ENCODE data around the gene MED28. TPM values are rescaled to one million over a fixed set of nuclear protein-coding genes. Genes with fewer than 3 reads are reported as not detected.
"Not testable (repeated sequence)": the region's sequence is repeated elsewhere in the genome, so short reads cannot be mapped to it uniquely, and the experiment has no call there.

Gene MED28, protein sequence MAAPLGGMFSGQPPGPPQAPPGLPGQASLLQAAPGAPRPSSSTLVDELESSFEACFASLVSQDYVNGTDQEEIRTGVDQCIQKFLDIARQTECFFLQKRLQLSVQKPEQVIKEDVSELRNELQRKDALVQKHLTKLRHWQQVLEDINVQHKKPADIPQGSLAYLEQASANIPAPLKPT
- 10 to 100 TPM; 11.1 to 25.5 (median 19.4) TPM for total RNA-seq

DNA sequence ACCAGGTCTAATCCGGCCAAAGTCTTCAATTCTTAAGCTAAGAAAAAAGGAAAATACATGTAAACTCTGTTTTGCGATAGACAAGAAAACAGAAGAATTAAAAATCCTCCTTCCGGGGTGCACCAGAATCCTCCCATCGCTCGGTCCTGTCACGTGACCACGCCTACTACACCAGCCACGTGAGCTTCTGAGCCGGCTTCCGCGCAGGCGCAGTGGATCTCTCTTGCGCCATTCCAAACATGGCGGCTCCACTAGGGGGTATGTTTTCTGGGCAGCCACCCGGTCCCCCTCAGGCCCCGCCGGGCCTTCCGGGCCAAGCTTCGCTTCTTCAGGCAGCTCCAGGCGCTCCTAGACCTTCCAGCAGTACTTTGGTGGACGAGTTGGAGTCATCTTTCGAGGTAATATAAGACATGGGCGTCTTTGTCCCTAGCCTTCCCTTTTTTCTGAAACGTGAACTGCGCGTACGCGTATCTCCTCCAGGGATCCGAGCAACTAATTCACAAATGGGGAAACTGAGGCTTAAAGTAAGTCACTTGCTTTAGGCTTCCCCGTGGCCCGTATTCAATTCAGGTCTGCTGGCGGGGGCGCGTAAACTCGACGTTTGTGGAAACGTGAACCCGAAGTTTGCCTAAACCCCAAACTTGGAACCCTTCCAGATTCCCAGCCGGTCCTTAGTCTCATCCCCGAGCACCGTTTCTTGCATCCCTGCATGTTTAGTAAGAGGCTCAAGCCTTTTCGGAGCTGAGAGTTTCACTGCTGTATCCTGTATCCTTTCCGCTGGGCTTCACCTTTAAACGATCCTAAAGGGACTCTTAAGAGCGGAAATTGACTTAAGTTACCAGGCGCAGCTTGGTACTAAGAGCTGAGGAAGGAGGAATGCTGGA, at the start of gene MED28:
Gene MED28, plus strand, starts transcription at position 226 of the 884 bp plus-strand sequence. Its CDS starts 14 bp downstream, at position 240.
- peak; percentile 97 for DNase-seq
- no peaks in the 10 kb centered on the region for H3K27me3 ChIP-seq
- peak within 1 kb of the TSS; percentile 76 to 95 (median 90) for H3K27ac ChIP-seq
- intact Hi-C loops (cut with DNase I; ENCODE audit: low total_unique reads) (loop anchor here (1.0 kb wide), 1 partner anchor 37 kb away; the partner anchor contains the start of gene LAP3), in situ Hi-C loops (cut with MboI; ENCODE audit: low pct_ligation_motif_present in 1 of 4, low pct_unique_long_range_greater_than_20kb in 1 of 4, low sequenced_read_pairs in 3 of 4) (loop anchor here in 1 of 4 donors (5.0 kb wide), 1 partner anchor 37 kb away; the partner anchor contains the start of gene LAP3)
- no peaks in the 10 kb centered on the region for H3K9me3 ChIP-seq
- TF ChIP-seq, protein P1, sequence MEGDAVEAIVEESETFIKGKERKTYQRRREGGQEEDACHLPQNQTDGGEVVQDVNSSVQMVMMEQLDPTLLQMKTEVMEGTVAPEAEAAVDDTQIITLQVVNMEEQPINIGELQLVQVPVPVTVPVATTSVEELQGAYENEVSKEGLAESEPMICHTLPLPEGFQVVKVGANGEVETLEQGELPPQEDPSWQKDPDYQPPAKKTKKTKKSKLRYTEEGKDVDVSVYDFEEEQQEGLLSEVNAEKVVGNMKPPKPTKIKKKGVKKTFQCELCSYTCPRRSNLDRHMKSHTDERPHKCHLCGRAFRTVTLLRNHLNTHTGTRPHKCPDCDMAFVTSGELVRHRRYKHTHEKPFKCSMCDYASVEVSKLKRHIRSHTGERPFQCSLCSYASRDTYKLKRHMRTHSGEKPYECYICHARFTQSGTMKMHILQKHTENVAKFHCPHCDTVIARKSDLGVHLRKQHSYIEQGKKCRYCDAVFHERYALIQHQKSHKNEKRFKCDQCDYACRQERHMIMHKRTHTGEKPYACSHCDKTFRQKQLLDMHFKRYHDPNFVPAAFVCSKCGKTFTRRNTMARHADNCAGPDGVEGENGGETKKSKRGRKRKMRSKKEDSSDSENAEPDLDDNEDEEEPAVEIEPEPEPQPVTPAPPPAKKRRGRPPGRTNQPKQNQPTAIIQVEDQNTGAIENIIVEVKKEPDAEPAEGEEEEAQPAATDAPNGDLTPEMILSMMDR (IDR thresholded peaks at IDR 0.05), result peak in 3 of 5 experiments; percentile 20 to 55 (median 50)
- TF ChIP-seq POLR2AphosphoS5 (IDR thresholded peaks at IDR 0.05) (peak; percentile 90 to 91 (median 91)), POLR2A (IDR thresholded peaks at IDR 0.05) (peak; percentile 92), EP300 (IDR thresholded peaks at IDR 0.05; ENCODE audit: low read depth) (no peak)
- peaks cover 17 to 48% (median 22%) of the 10 kb centered on the region in 4 donors for H3K4me1 ChIP-seq
- 0% methylated on average over 46 of the region's 46 CpGs; no CpG with 5 or more reads in 1 of the 2 donors for WGBS, 2 donors (ENCODE audit: low coverage in 1 of 2)
- peak within 1 kb of the TSS; percentile 54 to 94 (median 71) for H3K4me3 ChIP-seq
- H3K36me3 ChIP-seq, result peaks cover 0 to 7% (median 0%) of the 10 kb centered on the region in 4 donors

DNA sequence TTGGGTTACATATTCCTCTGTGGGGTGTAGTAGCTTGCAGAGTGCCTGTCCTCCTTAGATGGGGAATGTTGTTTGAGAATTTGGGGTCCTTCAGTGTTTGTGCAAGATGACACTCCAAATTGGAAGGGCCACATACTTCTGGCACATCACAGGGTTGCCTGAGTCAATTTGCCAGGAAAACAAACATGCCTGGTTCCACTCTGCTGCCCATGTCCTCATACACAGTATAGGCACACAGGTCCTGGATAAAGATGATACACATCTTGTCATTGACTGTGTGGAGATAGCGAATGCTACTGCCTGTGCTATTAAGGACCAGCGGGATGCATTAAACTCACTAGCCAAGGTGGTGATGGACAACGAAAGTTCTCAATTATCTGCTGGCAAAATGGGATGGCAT, 48.6 kb upstream of the MED28 start:
- Histone ChIP-seq H3K36me3 (no peaks in the 10 kb centered on the region), H3K4me1 (no peaks in the 10 kb centered on the region), H3K4me3 (no peak overlapping the region), H3K27ac (no peak overlapping the region), H3K9me3 (no peaks in the 10 kb centered on the region), H3K27me3 (no peaks in the 10 kb centered on the region)
- in situ Hi-C loops (cut with MboI; ENCODE audit: low pct_ligation_motif_present in 1 of 4, low pct_unique_long_range_greater_than_20kb in 1 of 4, low sequenced_read_pairs in 3 of 4), result loop anchor here in 2 of 4 donors (25.0 kb wide), 3 partner anchors 221 to 1021 kb away; partner anchors contain the start of genes FAM184B (in 1 of the 2) and LCORL (in 1 of the 2)
- TF ChIP-seq POLR2A (IDR thresholded peaks at IDR 0.05), result no peak
- TF ChIP-seq EP300 (IDR thresholded peaks at IDR 0.05; ENCODE audit: low read depth), result no peak
- 94% methylated on average over 3 of the region's 3 CpGs for WGBS, 2 donors (ENCODE audit: low coverage in 1 of 2)
- no peak for DNase-seq
- intact Hi-C loops (cut with DNase I; ENCODE audit: low total_unique reads), result no loop called here

DNA sequence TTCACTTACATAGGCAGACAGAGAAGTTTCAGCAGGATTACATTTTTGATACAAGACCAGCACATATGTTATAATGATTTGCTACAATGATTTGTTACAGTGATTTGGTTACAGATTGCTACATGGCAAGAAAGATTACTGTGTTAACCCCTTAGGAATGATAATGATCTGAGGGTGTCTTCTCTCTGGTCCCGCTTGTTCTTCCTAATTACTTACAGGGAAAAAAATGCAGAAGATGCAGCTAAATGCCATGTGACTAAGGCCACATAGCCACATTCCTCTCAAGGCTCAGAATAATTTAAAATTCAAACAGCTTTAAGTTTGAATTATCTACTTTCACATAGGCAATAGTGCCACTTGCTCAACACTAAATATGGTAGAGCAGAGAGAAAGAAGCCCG, 47.2 kb upstream of the MED28 start:
- Histone ChIP-seq H3K9me3 (no peaks in the 10 kb centered on the region), H3K27me3 (no peaks in the 10 kb centered on the region), H3K4me3 (no peak overlapping the region), H3K27ac (no peak overlapping the region), H3K36me3 (no peaks in the 10 kb centered on the region), H3K4me1 (no peaks in the 10 kb centered on the region)
- intact Hi-C loops (cut with DNase I; ENCODE audit: low total_unique reads) (no loop called here), in situ Hi-C loops (cut with MboI; ENCODE audit: low pct_ligation_motif_present in 1 of 4, low pct_unique_long_range_greater_than_20kb in 1 of 4, low sequenced_read_pairs in 3 of 4) (loop anchor here in 2 of 4 donors (25.0 kb wide), 3 partner anchors 220 to 1020 kb away; partner anchors contain the start of genes FAM184B (in 1 of the 2) and LCORL (in 1 of the 2))
- 74 to 80% methylated on average over 2 of the region's 2 CpGs for WGBS, 2 donors (ENCODE audit: low coverage in 1 of 2)
- TF ChIP-seq POLR2A (IDR thresholded peaks at IDR 0.05) (no peak), POLR2AphosphoS5 (IDR thresholded peaks at IDR 0.05) (no peak), EP300 (IDR thresholded peaks at IDR 0.05; ENCODE audit: low read depth) (no peak)
- TF ChIP-seq, protein P1 (IDR thresholded peaks at IDR 0.05), result no peak
- no peak for DNase-seq

DNA sequence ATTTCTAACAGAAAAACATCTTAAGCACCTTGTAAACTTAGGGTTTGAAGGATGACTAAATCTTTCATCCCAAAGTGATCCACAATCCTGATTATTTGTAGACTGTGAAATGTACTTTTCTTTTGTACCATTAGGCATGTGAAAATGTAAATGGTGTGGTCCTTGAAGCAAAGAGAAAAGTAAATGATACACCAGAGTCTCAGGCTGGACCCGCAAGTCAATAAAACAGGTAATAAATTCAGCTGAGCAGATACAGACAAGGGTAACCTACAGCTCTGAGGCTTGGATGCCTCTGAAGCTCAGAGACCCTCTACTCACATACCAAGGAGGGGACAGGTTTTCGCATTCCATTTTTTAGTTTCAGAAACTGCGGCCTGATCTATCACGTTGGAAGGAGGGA, 40.2 kb upstream of the MED28 start:
- H3K4me3 ChIP-seq, result no peak overlapping the region
- TF ChIP-seq, protein P1 (IDR thresholded peaks at IDR 0.05), result no peak
- TF ChIP-seq EP300 (IDR thresholded peaks at IDR 0.05; ENCODE audit: low read depth) (no peak), POLR2A (IDR thresholded peaks at IDR 0.05) (no peak), POLR2AphosphoS5 (IDR thresholded peaks at IDR 0.05) (no peak)
- in situ Hi-C loops (cut with MboI; ENCODE audit: low pct_ligation_motif_present in 1 of 4, low pct_unique_long_range_greater_than_20kb in 1 of 4, low sequenced_read_pairs in 3 of 4) (loop anchor here in 2 of 4 donors (25.0 kb wide), 3 partner anchors 213 to 1013 kb away; partner anchors contain the start of genes FAM184B (in 1 of the 2) and LCORL (in 1 of the 2)), intact Hi-C loops (cut with DNase I; ENCODE audit: low total_unique reads) (no loop called here)
- DNase-seq, result no peak
- no peaks in the 10 kb centered on the region for H3K27me3 ChIP-seq
- no peaks in the 10 kb centered on the region for H3K9me3 ChIP-seq
- H3K36me3 ChIP-seq, result no peaks in the 10 kb centered on the region
- H3K27ac ChIP-seq, result no peak overlapping the region
- peaks cover 0 to 19% (median 15%) of the 10 kb centered on the region in 4 donors for H3K4me1 ChIP-seq
- WGBS, 2 donors (ENCODE audit: low coverage in 1 of 2), result 82 to 85% methylated on average over 4 of the region's 4 CpGs

DNA sequence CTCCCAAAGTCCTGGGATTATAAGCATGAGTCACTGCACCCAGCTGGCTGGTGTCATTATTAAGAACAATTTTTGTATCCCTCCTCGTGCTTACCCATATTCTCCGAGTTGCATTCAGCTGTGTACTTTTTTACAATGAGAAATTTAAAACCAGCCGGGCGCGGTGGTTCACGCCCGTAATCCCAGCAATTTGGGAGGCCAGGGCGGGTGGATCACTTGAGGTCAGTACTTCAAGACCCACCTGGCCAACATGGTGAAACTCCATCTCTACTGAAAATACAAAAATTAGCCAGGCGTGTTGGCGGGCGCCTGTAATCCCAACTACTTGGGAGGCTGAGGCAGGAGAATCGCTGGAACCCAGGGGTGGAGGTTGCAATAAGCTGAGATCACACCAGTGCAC, 39.3 kb upstream of the MED28 start:
- H3K4me3 ChIP-seq; H3K36me3 ChIP-seq; intact Hi-C loops (cut with DNase I; ENCODE audit: low total_unique reads); H3K9me3 ChIP-seq; H3K27ac ChIP-seq; DNase-seq; H3K27me3 ChIP-seq: not testable (repeated sequence)
- 81 to 100% methylated on average over 6 to 12 of the region's 12 CpGs for WGBS, 2 donors (ENCODE audit: low coverage in 1 of 2)
- in situ Hi-C loops (cut with MboI; ENCODE audit: low pct_ligation_motif_present in 1 of 4, low pct_unique_long_range_greater_than_20kb in 1 of 4, low sequenced_read_pairs in 3 of 4), result loop anchor here in 3 of 4 donors (5.0 to 25.0 kb wide), 3 partner anchors 42 to 437 kb away; partner anchors contain the start of genes LCORL (in 2 of the 3), DCAF16 (in 1 of the 3) and NCAPG (in 1 of the 3)
- H3K4me1 ChIP-seq, result peaks cover 0 to 28% (median 17%) of the 10 kb centered on the region in 4 donors

All from transverse colon (tissue), 4 donors.